GM20000 (cell line): ENCODE results near the gene CD164L2.

ENCODE experiments used
- DNase-seq: peaks from one replicate; pipeline ENCODE4 v3.0.0; 2012; ENCODE audit warnings: low spot score
- CTCF ChIP-seq: IDR thresholded peaks from 2 replicates; pipeline ENCODE4 v1.5.1; 2012; ENCODE audit warnings: mild to moderate bottlenecking, control low read depth; ENCODE audit errors: extremely low read depth, missing control alignments

The CD164L2 gene

GRCh38 chr1:27330786-27331185, 52.3 kb downstream of the CD164L2 start:
- DNase-seq, result no peak
- no peak for TF ChIP-seq CTCF
